ENCODE data around the gene CUL7.

The CUL7 gene

DNA sequence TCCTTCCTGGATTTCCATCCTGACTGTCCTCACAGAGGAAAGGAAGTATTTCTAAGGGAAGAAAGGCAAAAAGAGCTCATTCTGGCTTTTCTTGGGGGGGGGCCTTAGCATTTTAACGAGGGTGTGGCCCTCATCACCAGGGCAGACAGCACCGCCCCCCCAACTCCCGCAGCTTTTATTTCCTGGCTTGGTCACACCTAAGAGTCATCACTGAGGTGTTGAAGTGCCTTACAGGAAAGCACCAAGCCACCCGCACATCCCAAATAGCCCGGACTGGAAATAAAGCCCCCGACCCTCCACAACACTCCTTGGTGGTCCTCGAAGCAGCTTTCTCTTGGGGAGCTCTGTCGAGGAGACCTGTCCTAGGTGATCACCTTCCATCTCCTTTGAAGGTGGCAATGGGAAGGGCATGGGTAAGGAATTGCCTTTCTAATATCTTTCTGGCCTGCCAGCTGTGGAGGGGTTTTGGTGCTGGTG, 23.7 kb upstream of the CUL7 start:
- no peak for DNase-seq (ENCODE audit: low read depth)

DNA sequence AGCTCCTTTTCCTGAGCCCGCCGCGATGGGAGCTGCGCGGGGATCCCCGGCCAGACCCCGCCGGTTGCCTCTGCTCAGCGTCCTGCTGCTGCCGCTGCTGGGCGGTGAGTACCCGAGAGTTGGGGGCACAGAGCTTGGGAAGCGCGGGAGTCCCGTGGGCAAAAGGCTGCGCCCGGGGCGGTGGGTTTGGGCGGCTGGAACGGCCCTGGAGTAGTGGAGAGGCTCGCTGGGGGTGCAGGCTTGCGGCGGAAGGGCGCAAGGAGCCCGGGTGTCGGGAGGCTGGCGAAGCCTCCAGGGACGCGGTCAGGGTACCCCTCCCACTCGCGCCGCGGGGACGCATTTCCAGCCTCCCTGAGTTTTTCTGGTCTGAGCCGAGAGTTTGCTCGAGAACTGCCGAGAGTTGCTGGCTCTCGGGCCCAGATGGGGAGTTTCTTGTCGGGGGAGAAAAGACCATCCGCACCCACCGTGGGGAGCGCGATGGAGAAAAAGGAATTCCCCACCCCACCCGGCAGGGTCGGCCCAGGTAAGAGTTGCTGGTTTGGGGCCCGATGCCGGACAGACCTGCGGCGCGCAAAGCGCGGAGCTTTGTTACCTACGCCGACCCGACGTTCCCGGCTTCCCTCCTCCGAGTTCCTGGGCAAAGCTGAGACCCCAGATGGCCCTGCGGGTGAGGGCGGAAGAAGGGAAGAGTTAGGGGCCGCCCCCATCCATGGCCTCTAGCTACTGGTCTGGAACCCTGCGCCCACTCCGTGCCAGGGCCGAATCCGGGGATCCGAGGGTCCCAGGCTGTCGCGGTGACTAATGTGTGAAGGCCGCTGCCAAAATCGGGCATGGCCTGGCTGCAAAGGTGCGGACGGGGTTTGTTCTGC, 23.0 kb upstream of the CUL7 start:
- DNase-seq (ENCODE audit: low read depth) = no peak

DNA sequence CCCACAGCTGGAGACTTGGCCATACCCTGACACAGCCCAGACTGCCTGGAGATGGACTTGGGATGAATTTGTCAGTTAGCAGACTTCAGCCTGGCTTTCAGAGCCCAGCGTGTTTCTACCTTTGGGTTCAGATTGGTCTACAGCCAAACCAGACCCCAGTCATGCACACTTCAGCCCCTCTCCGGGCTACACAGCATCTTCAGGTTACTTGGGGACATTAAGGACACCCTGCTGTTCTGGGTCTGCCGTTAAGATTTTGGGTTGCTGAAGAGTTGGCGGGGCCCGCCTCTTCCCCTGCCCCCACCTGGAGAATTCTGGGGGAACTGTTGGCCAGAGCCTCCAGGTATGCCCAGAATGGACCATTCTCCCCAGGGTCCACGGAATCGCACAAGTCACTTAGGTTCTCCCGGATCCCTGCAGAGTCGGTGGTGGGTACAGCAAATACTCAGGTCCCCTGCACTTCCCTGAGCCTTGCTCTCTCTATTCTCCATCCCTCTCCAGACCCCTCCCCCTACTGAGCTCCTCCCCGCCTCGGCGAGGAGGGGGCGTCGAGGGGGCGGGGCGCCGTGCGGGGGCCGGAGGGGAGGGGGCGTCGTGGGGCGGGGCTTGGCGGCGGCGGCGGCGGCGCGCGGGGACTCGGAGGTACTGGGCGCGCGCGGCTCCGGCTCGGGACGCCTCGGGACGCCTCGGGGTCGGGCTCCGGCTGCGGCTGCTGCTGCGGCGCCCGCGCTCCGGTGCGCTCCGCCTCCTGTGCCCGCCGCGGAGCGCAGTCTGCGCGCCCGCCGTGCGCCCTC, 22.2 kb upstream of the CUL7 start, which contains the start of gene PTK7:
TSS of gene PTK7 (plus strand) at position 645 of the 794 bp plus-strand sequence. CDS start 175 bp downstream, outside the sequence.
- peak; percentile 35 for DNase-seq (ENCODE audit: low read depth)

DNA sequence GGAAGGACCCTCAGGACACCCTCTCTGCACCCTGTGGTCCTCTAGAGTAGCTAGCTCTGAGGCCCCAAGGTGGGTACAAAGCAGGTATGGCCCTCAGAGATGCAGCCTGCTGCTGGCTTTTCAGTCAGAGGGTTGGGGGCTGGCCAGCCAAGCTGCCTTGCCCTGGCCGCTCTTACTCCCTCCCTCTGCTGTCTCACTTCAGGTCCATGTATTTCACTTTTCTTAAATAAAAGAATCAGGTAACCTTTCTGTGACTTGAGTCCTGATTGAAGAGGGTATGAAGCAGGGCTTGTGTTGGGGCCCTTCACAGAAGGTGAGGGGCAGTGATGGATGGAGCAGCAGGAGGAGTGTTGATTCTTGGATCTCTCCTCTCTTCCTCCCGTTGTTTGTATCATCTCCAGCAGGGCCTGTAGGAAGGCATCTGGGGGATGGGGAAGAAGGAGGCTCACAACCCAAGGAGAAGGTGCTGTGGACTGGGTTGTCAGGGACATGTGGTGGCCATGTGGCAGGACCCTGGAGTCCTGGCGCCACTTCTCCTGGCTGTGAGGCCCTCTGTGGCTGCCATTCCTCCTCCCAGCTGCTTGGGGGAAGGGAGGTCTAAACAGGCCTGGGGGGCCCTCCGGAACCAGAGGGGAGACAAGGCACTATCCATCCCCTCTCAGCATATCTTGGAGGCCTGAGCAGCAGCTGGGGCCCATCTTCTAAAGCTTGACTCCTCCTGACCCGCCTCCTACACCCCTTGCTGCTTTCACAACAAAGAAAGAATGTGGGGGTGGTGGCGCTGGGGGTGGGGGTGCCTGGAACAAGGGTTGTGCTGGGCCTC, 21.4 kb upstream of the CUL7 start:
- no peak for DNase-seq (ENCODE audit: low read depth)

DNA sequence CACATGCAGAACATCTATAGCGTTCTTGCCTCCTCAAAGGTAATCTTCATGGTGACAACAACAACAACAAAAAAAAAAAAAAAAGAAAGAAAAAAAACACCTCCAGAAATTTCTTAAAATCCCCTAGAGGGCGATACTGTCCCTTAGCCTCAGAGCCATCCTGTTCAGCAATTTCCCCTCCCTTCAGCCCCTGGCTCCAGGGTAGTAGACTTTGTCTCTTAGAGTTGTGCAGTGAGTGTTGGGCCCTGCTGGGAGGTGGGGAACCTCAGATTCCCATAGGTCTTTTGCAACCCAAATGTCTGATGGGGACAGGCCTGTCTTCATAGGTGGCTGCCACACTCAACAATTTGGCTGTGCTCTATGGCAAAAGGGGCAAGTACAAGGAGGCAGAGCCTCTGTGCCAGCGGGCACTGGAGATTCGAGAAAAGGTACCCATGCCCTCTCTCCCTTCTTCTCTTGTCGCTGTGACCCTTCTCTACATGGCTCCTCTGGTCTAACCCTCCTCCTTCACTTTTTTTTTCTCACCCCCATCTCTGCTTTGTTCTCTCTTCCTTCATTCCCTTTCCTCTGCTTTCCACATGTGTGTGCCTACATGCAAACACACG, 16.5 kb upstream of the CUL7 start:
- no peak for DNase-seq (ENCODE audit: low read depth)

DNA sequence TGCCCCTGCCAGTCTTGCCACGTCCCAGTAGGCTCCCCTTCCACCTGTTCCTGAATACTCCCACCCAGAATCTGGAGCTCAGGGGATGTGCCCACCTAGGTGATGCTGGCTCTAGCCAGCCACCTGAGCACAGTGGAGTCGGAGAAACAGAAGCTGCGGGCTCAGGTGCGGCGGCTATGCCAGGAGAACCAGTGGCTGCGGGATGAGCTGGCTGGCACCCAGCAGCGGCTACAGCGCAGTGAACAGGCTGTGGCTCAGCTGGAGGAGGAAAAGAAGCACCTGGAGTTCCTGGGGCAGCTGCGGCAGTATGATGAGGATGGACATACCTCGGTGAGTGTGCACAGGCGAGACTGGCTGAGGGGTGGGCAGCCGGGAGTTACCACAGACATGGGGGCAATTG, 9.2 kb upstream of the CUL7 start:
- no peak for DNase-seq (ENCODE audit: low read depth)

DNA sequence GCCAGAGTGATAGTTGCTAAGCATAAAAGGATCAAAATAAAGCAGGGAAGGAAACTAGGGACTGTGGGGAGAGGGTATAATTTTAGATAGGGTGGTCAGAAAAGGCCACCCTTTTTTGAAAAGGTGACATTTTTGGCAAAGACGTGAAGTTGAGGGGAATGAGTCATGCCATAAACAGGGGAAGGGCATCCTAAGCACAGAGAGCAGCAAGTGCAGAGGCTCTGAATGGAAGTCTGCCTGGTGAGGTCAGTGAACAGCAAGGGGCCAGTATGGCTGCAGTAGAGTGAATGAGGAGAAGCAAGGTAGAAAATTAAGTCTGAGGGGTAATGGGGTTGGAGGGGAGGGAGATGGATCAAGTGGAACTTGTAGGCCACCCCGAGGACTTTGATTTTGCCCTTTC, 8.2 kb upstream of the CUL7 start:
- no peak for DNase-seq (ENCODE audit: low read depth)

DNA sequence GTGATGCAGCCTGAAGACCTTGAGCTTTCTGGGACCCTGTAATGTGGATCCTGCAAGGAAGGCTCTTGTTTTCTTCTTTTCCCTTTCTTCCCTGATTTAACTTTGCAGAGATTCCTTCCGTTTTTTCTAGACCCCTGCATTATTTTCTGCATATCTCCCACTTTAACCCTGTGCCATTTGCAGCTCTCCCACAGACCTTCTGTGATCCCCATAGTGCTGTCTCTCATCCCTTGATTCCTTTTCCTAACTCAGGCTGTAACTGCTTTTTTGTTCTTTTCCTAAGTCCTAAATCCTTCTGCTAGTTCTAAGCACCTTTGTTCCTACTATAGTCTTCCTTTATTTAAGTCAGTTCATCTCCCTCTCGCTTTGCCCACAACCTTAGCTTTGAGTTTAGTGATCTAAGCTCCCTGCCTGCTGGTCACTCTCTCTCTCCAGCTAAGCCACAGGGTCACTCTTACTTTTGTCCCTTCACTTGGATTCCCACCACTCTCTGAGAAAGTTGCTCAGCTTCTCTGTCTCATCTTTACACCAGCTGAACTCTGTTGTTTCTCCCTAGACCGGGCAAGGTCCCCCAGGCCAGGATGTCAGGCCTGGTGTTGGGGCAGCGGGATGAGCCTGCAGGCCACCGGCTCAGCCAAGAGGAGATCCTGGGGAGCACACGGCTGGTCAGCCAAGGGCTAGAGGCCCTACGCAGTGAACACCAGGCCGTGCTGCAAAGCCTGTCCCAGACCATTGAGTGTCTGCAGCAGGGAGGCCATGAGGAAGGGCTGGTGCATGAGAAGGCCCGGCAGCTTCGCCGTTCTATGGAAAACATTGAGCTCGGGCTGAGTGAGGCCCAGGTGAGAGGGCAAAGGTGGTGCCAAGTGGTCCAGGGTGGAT, 7.3 kb upstream of the CUL7 start:
- DNase-seq (ENCODE audit: low read depth) = no peak

DNA sequence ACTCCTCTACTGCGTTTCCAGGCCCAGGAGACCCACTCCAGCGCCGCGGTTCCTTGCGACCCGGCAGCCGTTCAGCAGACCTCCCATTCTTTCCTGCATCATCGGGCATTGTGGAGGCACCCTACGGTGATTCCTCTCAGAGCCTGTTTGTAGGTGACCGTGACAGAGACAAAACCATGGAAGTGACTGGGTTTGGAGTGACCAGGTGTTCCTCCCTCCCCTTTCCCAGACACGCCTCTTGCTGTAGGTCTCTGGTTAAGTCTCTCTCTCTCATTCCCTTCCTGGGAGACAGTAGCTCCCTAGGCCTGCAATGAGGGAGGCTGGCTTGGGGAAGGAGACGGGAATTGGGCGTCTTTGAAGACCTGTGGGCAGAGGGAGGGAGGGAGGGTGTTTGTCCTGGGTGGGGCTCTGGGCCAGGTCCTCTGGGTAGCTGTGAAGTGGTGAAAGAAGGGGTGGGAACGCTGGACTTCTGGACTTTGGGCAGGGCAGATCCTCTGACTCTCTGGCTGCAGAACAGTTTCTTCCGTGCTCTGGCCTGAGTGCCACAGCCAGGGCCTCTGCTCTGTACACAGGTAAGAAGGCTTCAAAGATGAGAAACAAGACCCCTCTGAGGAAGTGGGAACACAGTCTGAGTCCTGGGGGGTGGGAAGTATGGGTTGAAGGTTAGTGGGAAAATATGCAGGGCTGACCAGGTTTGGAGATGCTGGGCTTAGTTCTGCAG, 6.5 kb upstream of the CUL7 start:
- no peak for DNase-seq (ENCODE audit: low read depth)

DNA sequence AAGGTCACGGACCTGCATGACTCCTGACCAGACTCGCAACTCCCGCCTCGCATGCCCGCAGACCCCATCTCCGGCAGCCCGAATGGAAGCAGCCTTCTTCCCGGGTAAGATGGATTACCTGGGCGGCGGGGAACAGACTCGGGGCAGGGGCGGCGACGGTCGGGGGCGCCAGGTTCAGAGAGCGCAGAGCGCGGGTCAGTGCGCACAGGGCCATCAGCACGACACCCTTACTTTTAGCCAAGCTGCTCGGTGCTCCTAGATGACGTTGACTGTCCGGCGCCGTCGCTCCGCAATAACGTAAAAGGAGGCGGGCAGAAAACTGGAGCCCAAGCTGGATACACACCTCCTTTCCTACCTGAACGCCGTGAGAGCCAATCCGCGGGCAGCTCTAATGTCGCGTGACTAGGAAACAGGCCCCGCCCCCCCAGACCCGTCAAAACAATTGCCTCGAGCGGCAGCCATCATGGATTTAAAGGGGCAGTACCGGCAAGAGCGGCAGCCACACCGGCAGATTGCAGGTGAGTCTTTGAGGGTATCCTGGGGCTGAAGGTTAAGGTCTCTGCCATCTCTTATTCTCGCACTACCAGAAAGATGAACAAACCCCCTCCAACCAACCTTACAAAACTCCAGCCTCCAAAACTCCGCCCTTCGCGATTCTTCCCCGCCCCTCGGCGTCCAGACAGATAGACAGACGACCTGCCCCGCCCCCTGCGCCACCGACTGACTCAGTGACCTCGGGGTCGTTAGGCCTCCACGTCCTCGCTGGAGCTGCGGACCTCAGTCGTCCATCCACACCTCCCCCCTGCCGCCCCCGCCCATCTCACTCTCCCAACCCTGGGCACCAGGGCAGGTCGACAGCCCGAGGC, 5.8 kb upstream of the CUL7 start, which contains the start of the genes KLC4 and MRPL2:
TSS of gene KLC4 (plus strand) at position 464 of the 866 bp plus-strand sequence. CDS start 1,705 bp downstream, outside the sequence.
TSS of gene MRPL2 (minus strand) at position 267 of the 866 bp plus-strand sequence. CDS start at position 214, 53 bp downstream.
- peak; percentile 94 for DNase-seq (ENCODE audit: low read depth)

DNA sequence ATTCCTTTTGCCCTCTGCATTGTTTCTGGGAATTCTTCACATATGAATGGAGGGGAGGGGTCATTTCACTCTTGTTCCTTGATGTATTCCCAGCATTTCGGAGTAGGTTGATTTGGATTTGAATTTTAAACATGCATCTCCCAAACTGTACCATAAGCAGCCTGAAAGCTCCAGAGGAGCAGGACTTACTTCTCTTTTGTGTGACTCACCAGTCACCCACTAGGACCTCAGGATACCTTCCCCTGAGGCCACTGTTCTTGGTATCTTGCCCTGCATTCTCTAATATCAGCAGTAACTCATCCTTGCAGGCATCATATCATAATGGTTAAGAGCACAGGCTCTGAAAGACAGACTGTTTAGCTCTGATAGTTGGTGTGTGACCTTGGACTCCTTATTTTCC, 4.9 kb upstream of the CUL7 start:
- no peak for DNase-seq (ENCODE audit: low read depth)

DNA sequence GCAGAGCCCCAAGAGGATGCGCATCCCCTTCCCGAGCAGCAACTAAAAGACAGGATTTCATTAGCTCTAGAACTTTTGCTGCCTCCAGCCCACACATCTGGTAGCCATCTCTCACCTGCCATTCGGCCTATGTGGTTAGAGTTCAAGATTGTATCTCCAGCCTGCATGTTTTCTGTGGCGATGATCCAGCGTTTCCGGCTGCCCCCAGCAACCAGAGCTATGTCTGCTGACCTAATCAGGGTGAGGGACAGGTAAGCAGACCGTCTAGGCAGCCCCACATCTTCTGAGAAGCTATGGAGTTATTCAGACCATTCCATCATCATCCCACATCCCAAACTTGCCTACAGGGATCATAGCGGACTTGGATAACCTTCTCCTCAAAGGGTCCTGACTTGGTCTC, 2.3 kb upstream of the CUL7 start:
- DNase-seq (ENCODE audit: low read depth) = no peak

DNA sequence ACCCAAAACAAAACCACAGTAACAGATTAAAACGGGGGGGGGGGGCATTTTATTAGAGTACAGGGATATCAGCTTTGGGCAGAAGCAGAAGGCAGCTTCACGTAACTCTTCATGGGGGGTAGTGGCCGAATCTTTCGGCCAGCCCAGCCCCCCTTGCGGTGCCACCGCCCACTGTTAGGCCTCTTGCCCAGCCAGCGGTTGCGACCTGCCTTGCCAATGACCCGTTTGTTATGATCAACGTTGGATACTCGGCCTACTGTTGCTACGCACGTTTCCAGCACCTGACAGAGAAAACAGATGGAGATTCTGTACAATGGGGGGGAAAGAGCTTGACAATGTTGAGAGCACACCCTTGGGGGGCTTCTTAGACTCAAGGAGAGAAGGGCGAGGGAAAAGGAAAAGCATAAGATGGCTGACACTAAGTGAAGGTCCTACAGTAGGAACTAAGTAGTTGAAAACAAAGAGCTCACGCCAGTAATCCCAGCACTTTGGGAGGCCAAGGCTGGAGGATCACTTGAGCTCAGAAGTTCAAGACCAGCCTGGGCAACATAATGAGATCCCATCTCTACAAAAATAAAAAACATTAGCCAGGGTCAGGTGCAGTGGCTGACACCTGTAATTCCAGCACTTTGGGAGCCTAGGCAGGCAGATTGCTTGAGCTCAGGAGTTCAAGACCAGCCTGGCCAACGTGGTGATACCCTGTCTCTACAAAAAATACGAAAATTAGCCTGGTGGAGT, 724 bp upstream of the CUL7 start:
- no peak for DNase-seq (ENCODE audit: low read depth)

DNA sequence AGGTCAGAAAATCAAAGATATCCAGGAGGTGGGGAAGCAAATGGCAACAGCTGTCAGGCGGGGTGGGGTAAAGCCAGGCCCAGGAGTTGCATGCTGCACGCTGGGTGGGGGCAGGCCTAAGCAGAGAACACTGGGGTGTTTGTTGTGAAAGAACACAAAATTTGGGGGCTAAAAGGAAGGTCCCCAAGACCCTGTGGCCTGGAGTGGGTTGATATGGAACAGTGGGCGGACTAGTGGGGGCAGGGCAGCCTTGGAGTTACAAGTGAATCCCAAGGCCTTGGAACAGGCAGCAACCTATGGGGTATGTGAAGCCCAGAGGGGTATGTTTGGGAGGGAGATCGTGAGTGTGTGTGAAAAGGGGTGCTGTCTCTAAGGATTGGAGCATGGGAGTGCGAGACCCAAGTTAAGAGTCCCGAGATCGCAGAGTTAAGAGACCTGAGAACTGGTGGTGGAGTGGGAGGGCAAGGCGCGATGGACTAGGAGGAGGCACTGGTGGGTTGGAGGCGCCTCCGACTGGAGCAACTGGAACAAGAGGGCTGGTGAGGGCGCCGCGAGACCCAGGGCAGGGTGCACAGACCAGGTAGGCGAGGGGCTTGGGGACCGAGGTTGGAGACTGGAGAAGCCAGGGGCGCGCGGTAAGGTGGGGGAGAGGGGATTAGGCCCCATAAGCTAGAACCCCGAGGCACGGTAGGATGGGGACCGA, 658 bp downstream of the CUL7 start:
- DNase-seq (ENCODE audit: low read depth) = no peak

DNA sequence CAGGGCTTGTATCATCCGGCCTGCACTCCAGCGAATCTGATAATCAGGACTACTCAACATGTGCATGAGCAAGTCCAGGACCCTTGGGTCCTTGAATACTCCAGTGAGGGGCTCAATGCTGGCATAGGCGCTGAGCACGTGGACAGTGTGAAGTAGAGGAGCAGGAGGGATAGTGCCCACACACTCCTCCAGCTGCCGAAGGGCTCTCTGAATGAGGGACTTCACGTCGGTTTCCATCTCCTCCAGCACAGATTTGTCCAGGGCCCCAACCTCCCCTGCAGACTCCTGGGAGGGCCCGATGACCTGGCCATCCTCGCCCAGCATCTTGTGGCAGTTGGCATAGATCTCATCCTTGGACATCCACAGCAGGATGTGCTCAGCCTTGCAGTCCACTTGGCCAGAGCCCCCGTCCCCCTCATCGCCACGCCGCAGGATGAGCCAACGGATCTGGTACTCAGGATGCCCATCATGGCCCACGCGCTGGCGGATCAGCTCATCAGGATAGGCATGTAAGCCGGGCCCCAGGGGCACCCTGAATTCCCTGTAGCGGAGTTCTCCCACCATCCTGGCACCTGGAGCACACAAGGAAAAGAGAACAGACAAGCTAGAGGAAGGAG, 1.3 kb downstream of the CUL7 start:
- DNase-seq (ENCODE audit: low read depth) = no peak

DNA sequence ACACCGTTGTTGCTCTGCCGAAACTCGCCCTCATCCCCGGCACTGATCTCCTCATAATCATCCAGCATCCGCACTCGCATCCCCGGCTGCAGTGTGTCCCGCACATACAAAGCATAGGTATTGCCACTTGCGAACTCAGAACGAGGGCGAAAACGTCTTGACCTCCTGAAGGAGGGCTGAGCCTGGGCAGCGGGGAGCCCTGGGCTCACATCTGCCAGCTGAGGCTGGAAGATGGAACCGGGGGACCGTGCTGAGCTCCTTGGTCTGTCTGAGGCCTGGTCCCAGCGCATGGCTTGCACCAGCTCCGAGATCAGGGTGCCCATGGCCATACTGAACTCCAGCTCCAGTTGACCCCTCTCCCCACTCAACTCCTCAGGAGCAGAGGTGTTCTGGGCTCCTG, 2.7 kb downstream of the CUL7 start:
- DNase-seq (ENCODE audit: low read depth) = no peak

DNA sequence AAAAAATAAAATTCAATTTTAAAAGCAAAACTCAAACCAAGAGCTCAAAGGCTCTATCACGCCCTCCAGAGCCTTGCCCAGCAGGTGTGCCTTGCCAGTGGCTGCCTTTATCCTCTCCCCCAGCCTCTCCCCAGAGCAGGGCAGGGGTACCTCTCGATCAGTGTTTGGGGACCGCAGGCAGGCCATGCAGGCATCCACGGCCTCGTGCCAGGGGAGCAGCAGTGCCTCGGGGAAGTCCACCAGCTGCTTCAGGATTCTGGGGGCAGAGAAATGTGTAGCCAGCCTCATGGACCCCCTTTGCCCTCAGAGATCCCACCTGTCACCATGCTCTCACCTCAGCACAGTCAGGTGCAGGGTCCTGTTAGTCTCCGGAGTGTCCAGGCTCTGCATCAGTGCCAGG, 5.7 kb downstream of the CUL7 start:
- no peak for DNase-seq (ENCODE audit: low read depth)
